Activated T-cell treated with anti-CD3 and anti-CD28 coated beads for 48 hours (primary cell): Measurements from ENCODE around the gene SIRPD.
"Not testable (repeated sequence)": the region's sequence is repeated elsewhere in the genome, so short reads cannot be mapped to it uniquely, and the experiment has no call there.

Source experiments
- DNase-seq: peaks from one replicate; pipeline ENCODE4 v3.0.0-alpha.2; 2020; ENCODE audit warnings: low read depth

Gene SIRPD

GRCh38 chr20:1537731-1538058, 19.8 kb downstream of the SIRPD start:
- DNase-seq = no peak

- DNase-seq = no peak
These were observed 20.4 kb downstream of the SIRPD start for GRCh38 chr20:1536893-1537730.

GRCh38 chr20:1535420-1536175, 21.9 kb downstream of the SIRPD start:
- DNase-seq = no peak

- no peak for DNase-seq
These were observed 23.0 kb downstream of the SIRPD start for GRCh38 chr20:1534526-1534925.

- DNase-seq = no peak
These were observed 24.4 kb downstream of the SIRPD start for GRCh38 chr20:1533059-1533458.

GRCh38 chr20:1528811-1529210, 28.7 kb downstream of the SIRPD start:
- no peak for DNase-seq

- DNase-seq = no peak
These were observed 29.6 kb downstream of the SIRPD start for GRCh38 chr20:1527923-1528322.

- no peak for DNase-seq
These were observed 30.6 kb downstream of the SIRPD start for GRCh38 chr20:1526896-1527295.

GRCh38 chr20:1526310-1526709, 31.2 kb downstream of the SIRPD start:
- DNase-seq = no peak

GRCh38 chr20:1524004-1524403, 33.5 kb downstream of the SIRPD start:
- no peak for DNase-seq

- no peak for DNase-seq
These were observed 40.5 kb downstream of the SIRPD start for GRCh38 chr20:1517010-1517409.

GRCh38 chr20:1513801-1514200, 43.7 kb downstream of the SIRPD start:
- no peak for DNase-seq

GRCh38 chr20:1509237-1509636, 48.3 kb downstream of the SIRPD start:
- peak; percentile 14 for DNase-seq

GRCh38 chr20:1508574-1508973, 48.9 kb downstream of the SIRPD start:
- no peak for DNase-seq

GRCh38 chr20:1507276-1507675, 50.2 kb downstream of the SIRPD start:
- no peak for DNase-seq

- no peak for DNase-seq
These were observed 51.6 kb downstream of the SIRPD start for GRCh38 chr20:1505871-1506270.

GRCh38 chr20:1505361-1505760, 52.1 kb downstream of the SIRPD start:
- DNase-seq = no peak

GRCh38 chr20:1503564-1504227, 53.8 kb downstream of the SIRPD start:
- peak; percentile 66 for DNase-seq

- no peak for DNase-seq
These were observed 57.0 kb downstream of the SIRPD start for GRCh38 chr20:1500496-1500895.

- no peak for DNase-seq
These were observed 57.7 kb downstream of the SIRPD start for GRCh38 chr20:1499528-1500420.

GRCh38 chr20:1497371-1497770, 60.1 kb downstream of the SIRPD start:
- DNase-seq = not testable (repeated sequence)

- no peak for DNase-seq
These were observed 60.6 kb downstream of the SIRPD start for GRCh38 chr20:1496930-1497329.
